DND-41 (cell line): ENCODE data around the gene DLG1.

Experiments
- CTCF ChIP-seq: IDR thresholded peaks from 2 replicates; pipeline ENCODE4 v1.5.1; 2012; ENCODE audit warnings: borderline replicate concordance, low read length, moderate library complexity, mild to moderate bottlenecking; ENCODE audit not compliant: poor library complexity, severe bottlenecking; ENCODE audit errors: extremely low read depth
- EZH2 ChIP-seq: IDR thresholded peaks from 3 replicates; pipeline ENCODE4 v1.6.1; 2012; ENCODE audit warnings: borderline replicate concordance, low read depth, mild to moderate bottlenecking, moderate library complexity, low read length, inconsistent platforms; ENCODE audit not compliant: severe bottlenecking

- no peak for TF ChIP-seq CTCF
- no peak for TF ChIP-seq EZH2
These were observed 35.7 kb downstream of the DLG1 start for GRCh38 chr3:197262709-197263108.
